OCI-LY7 (cell line): ENCODE data around the gene GNAS-AS1. TPM values are rescaled to one million over a fixed set of nuclear protein-coding genes. Genes with fewer than 3 reads are reported as not detected.

ENCODE experiments used
- BruUV-seq: library from RNA; stranded (reverse); fragments of 400-500 nt; replicated peaks from 2 replicates; lab custom pipeline; 2021; lab: Mats Ljungman, UMichigan
- CTCF ChIA-PET: fragments of 300-600 bp; sonication (Branson Sonifier 250); formaldehyde crosslinking; loops from one replicate; lab custom pipeline; 2022; ENCODE audit warnings: antibody characterized with exemption; ENCODE audit not compliant: unreplicated experiment; lab: Charles Lee
- POLR2A ChIA-PET: fragments of 300-600 bp; sonication (Branson Sonifier 250); formaldehyde crosslinking; loops from one replicate; lab custom pipeline; 2022; ENCODE audit warnings: antibody characterized with exemption; lab: Charles Lee
- DNase-seq: peaks from one replicate; pipeline ENCODE4 v3.0.0-alpha.2; 2015; ENCODE audit warnings: low spot score
- H2AFZ ChIP-seq: fragments of 200-600 bp; sonication (generic), shearing (Covaris generic); 2 replicates; pipeline ENCODE4 v1.6.1; 2014; ENCODE audit warnings: mild to moderate bottlenecking, antibody characterized with exemption, low read length, moderate library complexity
- H3K27ac ChIP-seq: fragments of 200-600 bp; sonication (generic); 2 replicates; pipeline ENCODE4 v1.5.1; 2014; ENCODE audit warnings: mixed run types, low read depth, mild to moderate bottlenecking, moderate library complexity, low read length, inconsistent platforms; ENCODE audit not compliant: poor library complexity, severe bottlenecking
- H3K36me3 ChIP-seq: fragments of 200-600 bp; sonication (generic); 2 replicates; pipeline ENCODE4 v1.6.1; 2014; ENCODE audit warnings: mild to moderate bottlenecking, antibody characterized with exemption, low read length, moderate library complexity, mixed read lengths; ENCODE audit not compliant: insufficient read depth
- H3K4me1 ChIP-seq: fragments of 200-600 bp; sonication (generic); 2 replicates; pipeline ENCODE4 v1.5.1; 2014; ENCODE audit warnings: mild to moderate bottlenecking, low read length; ENCODE audit not compliant: insufficient read depth, poor library complexity, severe bottlenecking
- H3K4me2 ChIP-seq: fragments of 200-600 bp; sonication (generic); 2 replicates; pipeline ENCODE4 v1.6.1; 2014; ENCODE audit warnings: mild to moderate bottlenecking, low read length
- H3K4me3 ChIP-seq: fragments of 200-600 bp; sonication (generic); 2 replicates; pipeline ENCODE4 v1.5.1; 2014; ENCODE audit warnings: mild to moderate bottlenecking, low read depth, low read length; ENCODE audit not compliant: poor library complexity, severe bottlenecking
- H3K79me2 ChIP-seq: fragments of 200-600 bp; sonication (generic); 2 replicates; pipeline ENCODE4 v1.6.1; 2016; ENCODE audit warnings: low read depth, mild to moderate bottlenecking, low read length, moderate library complexity, mixed read lengths; ENCODE audit not compliant: insufficient read depth
- H3K9me2 ChIP-seq: fragments of 200-600 bp; sonication (generic); 2 replicates; pipeline ENCODE4 v1.6.1; 2016; ENCODE audit warnings: mild to moderate bottlenecking, low read length, mixed read lengths; ENCODE audit not compliant: insufficient read depth
- H3K9me3 ChIP-seq: fragments of 200-600 bp; sonication (generic); 2 replicates; pipeline ENCODE4 v1.6.1; 2014; ENCODE audit warnings: mild to moderate bottlenecking, mixed run types, low read length, mixed read lengths
- H4K20me1 ChIP-seq: fragments of 200-600 bp; sonication (generic); 2 replicates; pipeline ENCODE4 v1.6.1; 2014; ENCODE audit warnings: mild to moderate bottlenecking, antibody characterized with exemption, low read length, moderate library complexity, mixed read lengths; ENCODE audit not compliant: insufficient read depth
- EZH2phosphoT487 ChIP-seq: fragments of 200-600 bp; sonication (generic); IDR thresholded peaks from 2 replicates; pipeline ENCODE4 v1.6.1; 2018; ENCODE audit warnings: low read depth, borderline replicate concordance, mild to moderate bottlenecking, mixed run types, antibody characterized with exemption, low read length, moderate library complexity, mixed read lengths
- intact Hi-C: fragments of 100-400 bp; cut with micrococcal nuclease; formaldehyde crosslinking; loops from one replicate; pipeline ENCODE4 v1.10.0; 2022; ENCODE audit not compliant: unreplicated experiment
- total RNA-seq, 2 experiments: library from RNA; depleted of rRNA in 1 of 2; stranded (reverse); fragments of >200 nt in 1 of 2; shearing (Covaris generic) in 1 of 2; gene quantifications; 2 replicates each; pipeline ENCODE4 v1.2.3, GENCODE V29; 2014 to 2022
- TF ChIP-seq, protein P1 (sequence below): fragments of 200-600 bp; sonication (generic); conservative IDR thresholded peaks from 2 replicates; pipeline ENCODE4 v1.5.1; 2014; ENCODE audit warnings: mild to moderate bottlenecking, antibody characterized with exemption, low read length, moderate library complexity, mixed read lengths

Gene GNAS-AS1
- total RNA-seq, 2 experiments from 2014 or later: 6.5 to 11.6 TPM

DNA sequence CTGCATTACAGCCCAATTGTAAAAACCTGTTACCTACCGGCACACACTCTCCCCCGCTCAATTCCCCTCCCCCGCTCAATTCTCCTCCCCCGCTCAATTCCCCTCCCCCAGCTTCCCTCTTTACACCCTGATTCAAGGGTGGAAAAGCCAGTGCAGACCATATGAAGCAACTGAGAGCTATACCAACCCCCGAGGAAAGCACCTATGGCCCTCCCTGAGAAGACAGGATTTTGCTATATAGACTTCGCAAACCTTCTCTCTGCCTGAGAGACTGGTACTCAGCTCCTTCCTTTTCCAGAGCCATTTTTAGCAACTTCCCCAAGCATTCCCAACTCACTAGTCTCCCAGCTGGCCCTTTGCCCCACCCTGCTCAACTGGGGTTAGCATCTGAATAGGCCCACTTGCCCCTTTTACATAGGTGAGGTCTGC, 7.6 kb downstream of the GNAS-AS1 start:
- Histone ChIP-seq H3K9me2 (no peaks in the 10 kb centered on the region), H3K4me1 (no peaks in the 10 kb centered on the region), H3K36me3 (peaks cover 11% of the 10 kb centered on the region; the same call in 1 of the 2 replicates), H4K20me1 (no peaks in the 10 kb centered on the region), H3K4me2 (no peak overlapping the region), H3K4me3 (no peak overlapping the region), H3K79me2 (no peaks in the 10 kb centered on the region), H3K9me3 (no peaks in the 10 kb centered on the region), H2AFZ (no peak overlapping the region), H3K27ac (no peak overlapping the region)
- DNase-seq: no peak
- CTCF ChIA-PET: no interaction called here
- POLR2A ChIA-PET: no interaction called here
- intact Hi-C loops: no loop called here
- TF ChIP-seq, protein P1, sequence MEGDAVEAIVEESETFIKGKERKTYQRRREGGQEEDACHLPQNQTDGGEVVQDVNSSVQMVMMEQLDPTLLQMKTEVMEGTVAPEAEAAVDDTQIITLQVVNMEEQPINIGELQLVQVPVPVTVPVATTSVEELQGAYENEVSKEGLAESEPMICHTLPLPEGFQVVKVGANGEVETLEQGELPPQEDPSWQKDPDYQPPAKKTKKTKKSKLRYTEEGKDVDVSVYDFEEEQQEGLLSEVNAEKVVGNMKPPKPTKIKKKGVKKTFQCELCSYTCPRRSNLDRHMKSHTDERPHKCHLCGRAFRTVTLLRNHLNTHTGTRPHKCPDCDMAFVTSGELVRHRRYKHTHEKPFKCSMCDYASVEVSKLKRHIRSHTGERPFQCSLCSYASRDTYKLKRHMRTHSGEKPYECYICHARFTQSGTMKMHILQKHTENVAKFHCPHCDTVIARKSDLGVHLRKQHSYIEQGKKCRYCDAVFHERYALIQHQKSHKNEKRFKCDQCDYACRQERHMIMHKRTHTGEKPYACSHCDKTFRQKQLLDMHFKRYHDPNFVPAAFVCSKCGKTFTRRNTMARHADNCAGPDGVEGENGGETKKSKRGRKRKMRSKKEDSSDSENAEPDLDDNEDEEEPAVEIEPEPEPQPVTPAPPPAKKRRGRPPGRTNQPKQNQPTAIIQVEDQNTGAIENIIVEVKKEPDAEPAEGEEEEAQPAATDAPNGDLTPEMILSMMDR: no peak
- no peak for TF ChIP-seq EZH2phosphoT487
- BruUV-seq: no TSS peak

DNA sequence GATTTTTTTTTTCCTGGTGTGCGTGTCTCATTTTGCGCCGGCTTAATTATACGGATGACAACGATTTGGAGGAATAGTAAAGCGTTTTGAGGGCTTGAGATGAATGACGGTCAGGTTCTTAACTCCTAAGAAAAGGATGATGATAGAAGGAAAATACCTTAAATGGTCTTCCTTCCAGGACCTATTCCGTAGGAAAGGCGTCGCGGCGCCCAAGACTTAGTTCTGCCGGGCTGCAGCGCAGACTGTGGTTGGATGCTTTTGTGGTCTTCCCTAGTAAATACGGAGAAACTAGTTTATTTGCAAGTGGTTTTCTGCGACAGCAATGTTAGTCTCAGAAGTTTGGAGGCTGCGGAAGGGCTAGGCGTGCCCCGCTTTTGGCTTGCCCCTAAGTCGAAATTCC, 8.4 kb downstream of the GNAS-AS1 start:
- Histone ChIP-seq H3K9me3 (no peaks in the 10 kb centered on the region), H3K27ac (no peak overlapping the region), H3K36me3 (peaks cover 10% of the 10 kb centered on the region; the same call in 1 of the 2 replicates), H3K4me1 (no peaks in the 10 kb centered on the region), H4K20me1 (no peaks in the 10 kb centered on the region), H3K79me2 (no peaks in the 10 kb centered on the region), H2AFZ (no peak overlapping the region), H3K9me2 (no peaks in the 10 kb centered on the region), H3K4me3 (no peak overlapping the region), H3K4me2 (no peak overlapping the region)
- intact Hi-C loops: no loop called here
- ChIA-PET POLR2A (no interaction called here), CTCF (no interaction called here)
- TF ChIP-seq, protein P1: no peak
- no peak for TF ChIP-seq EZH2phosphoT487
- DNase-seq: no peak
- BruUV-seq: no TSS peak

DNA sequence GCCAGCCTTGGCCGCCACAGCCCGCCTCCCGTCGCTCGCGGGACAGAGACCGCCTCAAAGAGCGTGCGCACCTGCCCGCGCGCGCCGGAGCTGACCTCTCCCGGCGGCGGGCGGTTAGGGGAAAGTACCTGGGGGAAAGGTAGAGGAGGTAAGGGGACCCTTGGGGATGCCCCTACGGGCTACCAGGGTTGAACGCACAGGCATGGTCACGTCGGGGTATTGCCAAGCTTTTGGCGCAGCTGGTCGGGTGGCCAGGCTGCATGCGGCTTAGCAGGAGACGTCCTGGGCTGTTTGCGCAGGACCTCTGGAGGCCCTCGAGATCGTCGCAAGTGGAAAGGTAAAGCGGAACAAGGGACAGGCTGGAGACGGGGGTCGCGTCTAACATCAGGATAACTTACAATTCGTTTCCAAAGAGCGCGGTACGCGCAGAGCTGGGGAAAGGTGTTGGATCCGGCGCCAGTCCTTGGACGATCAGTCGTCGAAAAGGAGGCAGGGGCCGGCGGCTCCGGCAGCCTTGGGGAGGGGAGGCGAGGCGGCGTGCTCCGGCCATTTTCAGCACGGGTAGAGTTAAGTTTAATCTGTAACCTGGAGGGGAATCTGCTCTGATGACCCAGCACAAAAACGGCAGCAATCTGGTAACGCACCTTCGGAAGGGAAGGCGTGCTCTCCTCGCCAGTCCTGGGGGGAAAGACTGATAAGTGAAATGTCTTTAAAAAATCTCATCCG, 9.0 kb downstream of the GNAS-AS1 start:
- intact Hi-C loops: no loop called here
- Histone ChIP-seq H3K4me2 (no peak overlapping the region), H3K79me2 (no peaks in the 10 kb centered on the region), H2AFZ (no peak overlapping the region), H3K4me1 (no peaks in the 10 kb centered on the region), H3K27ac (no peak overlapping the region), H3K9me3 (no peaks in the 10 kb centered on the region), H3K4me3 (no peak overlapping the region), H3K9me2 (no peaks in the 10 kb centered on the region), H3K36me3 (peaks cover 10% of the 10 kb centered on the region; the same call in 1 of the 2 replicates), H4K20me1 (no peaks in the 10 kb centered on the region)
- POLR2A ChIA-PET: no interaction called here
- CTCF ChIA-PET: no interaction called here
- TF ChIP-seq, protein P1: no peak
- no TSS peak for BruUV-seq
- DNase-seq: no peak
